HG03159 (cell line): ENCODE data around the gene FAM234B.

ENCODE experiments used
- ATAC-seq: cut with Tn5 transposase; IDR thresholded peaks from one replicate; pipeline ENCODE4 v1.9.1; 2021; ENCODE audit warnings: mild to moderate bottlenecking, moderate library complexity; ENCODE audit not compliant: unreplicated experiment

The FAM234B gene

GRCh38 chr12:13112968-13113367, 68.8 kb downstream of the FAM234B start:
- ATAC-seq, result no peak

GRCh38 chr12:13114251-13115052, 70.3 kb downstream of the FAM234B start:
- no peak for ATAC-seq

DNA sequence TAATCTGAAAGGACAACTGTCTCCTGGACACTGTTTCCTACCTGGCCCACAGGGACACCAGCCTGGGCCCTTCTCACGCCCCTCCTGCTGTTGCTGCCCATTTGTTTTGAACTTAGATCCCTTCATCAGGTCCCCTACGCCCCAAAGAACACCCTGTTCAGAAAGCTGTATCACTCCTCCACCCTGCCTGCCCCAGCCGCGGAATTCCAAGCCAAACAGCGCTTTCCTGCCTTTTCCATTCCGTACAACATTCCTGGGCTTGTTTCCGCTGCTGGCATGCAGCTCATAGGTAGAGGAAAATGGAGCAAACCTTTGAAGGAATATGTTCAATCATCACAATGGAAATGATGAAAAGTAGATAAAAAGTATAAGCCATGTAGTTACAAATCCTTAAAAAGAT, 72.1 kb downstream of the FAM234B start:
- no peak for ATAC-seq

DNA sequence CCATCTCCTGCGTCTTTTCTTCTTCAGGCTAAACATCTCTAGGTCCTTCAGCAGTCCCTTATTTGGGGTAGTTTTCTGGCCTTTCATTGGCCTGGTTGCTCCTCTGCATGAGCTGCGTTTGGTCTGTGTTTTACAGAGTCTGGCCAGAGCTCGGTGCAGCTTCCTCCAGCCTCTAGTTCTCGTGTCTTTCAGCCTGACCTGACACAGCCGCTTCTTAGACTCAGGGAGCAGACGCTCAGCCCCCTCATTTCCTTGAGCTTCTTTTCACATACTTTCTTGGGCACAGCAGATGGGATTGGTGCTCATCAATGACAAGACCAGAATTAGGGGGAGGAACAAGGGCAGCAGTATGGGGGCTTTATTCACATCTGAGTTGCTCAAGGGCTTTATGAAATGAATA, 72.8 kb downstream of the FAM234B start:
- no peak for ATAC-seq

- ATAC-seq, result no peak
These were observed 75.6 kb downstream of the FAM234B start for GRCh38 chr12:13119826-13120225.

DNA sequence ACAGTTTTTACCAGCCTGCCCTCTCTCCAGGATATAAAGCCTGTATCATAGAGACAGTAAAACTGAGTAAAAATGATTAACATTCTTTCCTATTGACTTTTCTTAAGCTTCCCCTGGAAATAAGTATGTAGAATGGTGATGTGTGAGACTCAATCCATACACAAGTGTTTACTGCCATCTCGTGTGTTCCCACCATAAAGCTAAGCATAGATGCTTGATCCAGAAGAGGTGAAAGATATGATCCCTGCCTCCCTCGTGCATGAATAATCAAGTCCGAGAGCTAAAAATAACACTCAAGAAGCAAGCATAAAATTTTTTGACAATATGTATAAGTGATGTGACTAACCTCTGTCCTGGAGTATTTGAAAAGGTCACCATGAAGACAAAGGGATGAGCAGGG, 76.2 kb downstream of the FAM234B start:
- ATAC-seq, result no peak

DNA sequence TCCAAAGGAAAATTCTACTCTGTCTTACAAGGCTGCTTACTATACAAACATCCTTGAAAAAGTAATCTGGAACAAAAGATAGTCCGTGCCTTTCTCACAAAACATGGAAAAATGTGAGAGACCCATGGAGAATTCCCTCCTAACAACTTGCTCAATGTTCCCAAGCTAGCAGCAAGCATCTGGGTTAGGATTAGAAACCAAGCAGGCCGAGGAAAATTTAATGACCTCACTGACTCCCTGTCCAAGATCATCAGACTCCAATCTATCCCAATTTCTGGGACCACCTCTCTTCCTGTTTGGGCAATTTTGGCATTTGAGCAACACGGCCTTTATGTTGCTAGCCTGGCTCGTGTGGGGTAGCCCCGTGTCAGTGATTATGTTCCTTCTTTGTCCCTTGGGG, 77.4 kb downstream of the FAM234B start:
- ATAC-seq, result no peak

GRCh38 chr12:13124656-13125505, 80.7 kb downstream of the FAM234B start:
- ATAC-seq, result no peak

- no peak for ATAC-seq
These were observed 81.8 kb downstream of the FAM234B start for GRCh38 chr12:13125996-13126395.

DNA sequence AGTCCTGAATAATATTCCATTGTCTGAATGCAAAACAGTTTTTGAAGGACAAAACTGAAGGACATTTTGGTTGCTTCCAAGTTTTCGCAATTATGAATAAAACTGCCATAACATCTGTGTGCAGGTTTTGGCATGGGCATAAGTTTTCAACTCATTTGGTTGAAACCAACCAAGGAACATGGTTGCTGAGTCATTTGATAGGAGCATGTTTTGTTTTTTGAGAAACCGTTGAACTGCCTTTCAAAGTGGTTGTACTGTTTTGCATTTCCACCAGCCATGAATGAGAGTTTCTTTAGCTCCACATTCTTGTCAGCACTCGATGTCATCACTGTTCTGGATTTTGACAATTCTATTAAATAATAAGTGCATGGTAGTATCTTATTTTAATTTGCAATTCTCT, 82.3 kb downstream of the FAM234B start:
- ATAC-seq, result no peak

DNA sequence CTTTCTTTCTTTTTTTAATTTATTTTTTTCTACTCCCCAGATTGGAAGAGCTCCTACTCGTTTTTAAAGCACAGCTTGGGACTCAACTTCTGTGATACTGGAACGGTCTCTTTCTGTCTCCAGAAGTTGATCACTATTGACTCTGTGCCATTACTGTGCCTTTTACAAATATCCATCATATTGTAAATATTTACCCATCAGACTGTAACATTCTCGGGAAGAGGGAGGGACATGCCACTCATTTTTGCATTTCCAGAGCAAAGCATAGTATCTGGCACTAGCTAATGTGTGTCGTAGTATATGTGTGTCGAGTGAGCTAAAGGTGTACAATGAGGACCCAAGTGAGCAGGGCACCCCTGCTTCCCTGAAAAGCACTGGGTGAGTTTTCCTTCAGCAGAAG, 83.3 kb downstream of the FAM234B start:
- ATAC-seq, result no peak

GRCh38 chr12:13128291-13128965, 84.2 kb downstream of the FAM234B start:
- ATAC-seq, result no peak

- no peak for ATAC-seq
These were observed 86.8 kb downstream of the FAM234B start for GRCh38 chr12:13130981-13131380.
